ENCODE results near the gene JUN.

The JUN gene

GRCh38 chr1:58773406-58773840 lies 10.4 kb downstream of the JUN start:
- TF ChIP-seq, protein P1, sequence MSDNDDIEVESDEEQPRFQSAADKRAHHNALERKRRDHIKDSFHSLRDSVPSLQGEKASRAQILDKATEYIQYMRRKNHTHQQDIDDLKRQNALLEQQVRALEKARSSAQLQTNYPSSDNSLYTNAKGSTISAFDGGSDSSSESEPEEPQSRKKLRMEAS (IDR thresholded peaks at IDR 0.05; ENCODE audit: low read depth, low read length) = no peak
- DNase-seq (ENCODE audit: low read depth) = peak; percentile 77
- no peak overlapping the region for H3K4me3 ChIP-seq (ENCODE audit: low read depth, low read length)

GRCh38 chr1:58769809-58770320 lies 14.0 kb downstream of the JUN start:
- TF ChIP-seq, protein P1 (IDR thresholded peaks at IDR 0.05; ENCODE audit: low read depth, low read length) = no peak
- TF ChIP-seq MYC (IDR thresholded peaks at IDR 0.05; ENCODE audit: low read depth, low read length) (no peak), POLR2A (IDR thresholded peaks at IDR 0.05; ENCODE audit: extremely low read depth, insufficient read length) (no peak)
- TF ChIP-seq, protein P2, sequence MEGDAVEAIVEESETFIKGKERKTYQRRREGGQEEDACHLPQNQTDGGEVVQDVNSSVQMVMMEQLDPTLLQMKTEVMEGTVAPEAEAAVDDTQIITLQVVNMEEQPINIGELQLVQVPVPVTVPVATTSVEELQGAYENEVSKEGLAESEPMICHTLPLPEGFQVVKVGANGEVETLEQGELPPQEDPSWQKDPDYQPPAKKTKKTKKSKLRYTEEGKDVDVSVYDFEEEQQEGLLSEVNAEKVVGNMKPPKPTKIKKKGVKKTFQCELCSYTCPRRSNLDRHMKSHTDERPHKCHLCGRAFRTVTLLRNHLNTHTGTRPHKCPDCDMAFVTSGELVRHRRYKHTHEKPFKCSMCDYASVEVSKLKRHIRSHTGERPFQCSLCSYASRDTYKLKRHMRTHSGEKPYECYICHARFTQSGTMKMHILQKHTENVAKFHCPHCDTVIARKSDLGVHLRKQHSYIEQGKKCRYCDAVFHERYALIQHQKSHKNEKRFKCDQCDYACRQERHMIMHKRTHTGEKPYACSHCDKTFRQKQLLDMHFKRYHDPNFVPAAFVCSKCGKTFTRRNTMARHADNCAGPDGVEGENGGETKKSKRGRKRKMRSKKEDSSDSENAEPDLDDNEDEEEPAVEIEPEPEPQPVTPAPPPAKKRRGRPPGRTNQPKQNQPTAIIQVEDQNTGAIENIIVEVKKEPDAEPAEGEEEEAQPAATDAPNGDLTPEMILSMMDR (IDR thresholded peaks at IDR 0.05; ENCODE audit: low read depth, low read length) = no peak
- no peak for DNase-seq (ENCODE audit: low read depth)
- H3K4me3 ChIP-seq (ENCODE audit: low read depth, low read length) = no peak overlapping the region

DNA sequence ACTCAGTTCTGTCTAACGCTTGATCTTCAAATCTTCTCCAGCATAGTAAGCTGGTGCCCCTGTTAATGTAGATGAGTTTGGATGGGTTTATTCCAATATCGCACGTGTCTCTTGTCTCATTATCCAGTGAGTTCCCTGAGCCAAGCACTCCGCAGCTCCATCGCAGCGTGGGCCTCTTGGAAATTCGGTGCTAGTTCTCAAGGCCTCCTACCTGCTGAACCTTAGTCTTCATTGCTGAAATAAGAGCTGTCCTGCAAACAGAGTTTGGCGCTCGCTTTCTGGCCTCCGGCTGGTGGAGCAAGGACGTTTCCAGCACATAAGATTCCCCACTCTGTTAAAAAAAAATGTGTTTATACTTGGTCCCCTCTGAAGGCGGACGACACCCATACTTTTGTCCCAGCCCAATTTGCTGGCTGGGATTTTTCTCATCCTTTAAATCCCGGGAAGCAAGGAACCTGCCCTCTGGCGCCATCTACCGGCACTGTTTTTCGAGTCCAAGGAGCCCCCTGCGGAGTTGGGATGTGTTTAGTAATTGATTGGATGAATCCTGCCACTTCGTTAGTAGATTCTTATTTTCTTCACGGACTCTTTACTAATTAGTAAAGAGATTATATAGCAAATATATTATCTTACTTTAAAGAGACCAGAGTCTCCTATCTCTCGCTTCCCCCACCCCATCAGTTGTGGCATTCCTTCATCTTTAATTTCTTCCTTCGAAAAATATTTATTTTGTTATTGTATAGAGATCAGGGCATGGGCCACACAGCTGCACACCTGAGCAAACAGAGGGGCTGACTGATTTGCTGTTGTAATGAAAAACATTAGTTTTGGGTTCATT lies 14.7 kb downstream of the JUN start:
- DNase-seq (ENCODE audit: low read depth) = peak; percentile 58
- no peak overlapping the region for H3K4me3 ChIP-seq (ENCODE audit: low read depth, low read length)
- TF ChIP-seq, protein P2 (IDR thresholded peaks at IDR 0.05; ENCODE audit: low read depth, low read length) = peak; percentile 77
- TF ChIP-seq MYC (IDR thresholded peaks at IDR 0.05; ENCODE audit: low read depth, low read length) = no peak
- TF ChIP-seq, protein P1 (IDR thresholded peaks at IDR 0.05; ENCODE audit: low read depth, low read length) = no peak
- TF ChIP-seq POLR2A (IDR thresholded peaks at IDR 0.05; ENCODE audit: extremely low read depth, insufficient read length) = no peak

GRCh38 chr1:58768191-58768731 lies 15.6 kb downstream of the JUN start:
- TF ChIP-seq POLR2A (IDR thresholded peaks at IDR 0.05; ENCODE audit: extremely low read depth, insufficient read length) = no peak
- TF ChIP-seq, protein P1 (IDR thresholded peaks at IDR 0.05; ENCODE audit: low read depth, low read length) = no peak
- TF ChIP-seq, protein P2 (IDR thresholded peaks at IDR 0.05; ENCODE audit: low read depth, low read length) = no peak
- TF ChIP-seq MYC (IDR thresholded peaks at IDR 0.05; ENCODE audit: low read depth, low read length) = no peak
- H3K4me3 ChIP-seq (ENCODE audit: low read depth, low read length) = no peak overlapping the region
- no peak for DNase-seq (ENCODE audit: low read depth)

DNA sequence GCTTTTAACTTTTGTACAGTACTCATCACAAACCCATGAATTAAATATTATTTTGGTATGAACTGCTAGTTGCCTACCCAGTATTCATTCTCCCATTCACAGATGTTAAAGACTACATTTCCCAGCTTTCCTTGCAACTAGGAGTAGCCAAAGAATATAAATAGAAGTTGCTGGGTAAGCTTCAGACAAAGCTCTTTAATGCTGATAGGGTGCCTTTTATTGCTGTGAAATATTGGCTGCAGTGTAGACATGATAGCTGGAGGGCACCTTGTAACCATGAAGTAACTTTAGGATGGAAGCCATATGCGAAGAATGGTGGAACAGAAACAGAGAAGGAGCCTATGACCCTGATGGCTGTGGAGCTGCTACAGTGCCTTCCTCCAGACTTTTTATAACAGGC lies 16.7 kb downstream of the JUN start:
- H3K4me3 ChIP-seq (ENCODE audit: low read depth, low read length) = no peak overlapping the region
- no peak for DNase-seq (ENCODE audit: low read depth)
- TF ChIP-seq MYC (IDR thresholded peaks at IDR 0.05; ENCODE audit: low read depth, low read length) (no peak), POLR2A (IDR thresholded peaks at IDR 0.05; ENCODE audit: extremely low read depth, insufficient read length) (no peak)
- TF ChIP-seq, protein P2 (IDR thresholded peaks at IDR 0.05; ENCODE audit: low read depth, low read length) = no peak
- TF ChIP-seq, protein P1 (IDR thresholded peaks at IDR 0.05; ENCODE audit: low read depth, low read length) = no peak

DNA sequence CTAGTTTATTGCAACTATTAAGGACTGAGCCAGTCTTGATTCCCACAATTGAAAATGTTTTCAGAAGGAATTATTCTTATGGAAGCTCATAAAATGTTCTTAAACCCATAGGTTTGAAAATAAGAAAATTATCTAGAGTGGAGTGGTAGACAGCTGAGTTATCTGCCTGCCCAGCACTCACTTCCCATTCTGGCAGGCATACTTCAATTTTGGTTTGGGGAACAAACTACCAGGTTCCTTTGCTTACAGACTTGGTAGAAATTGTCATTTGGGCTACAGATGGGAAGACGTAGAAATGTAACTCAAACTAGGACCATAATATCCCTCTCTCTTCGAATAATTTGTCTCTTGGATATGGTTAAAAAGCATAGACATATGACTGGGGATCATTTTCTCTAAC lies 18.4 kb downstream of the JUN start:
- DNase-seq (ENCODE audit: low read depth) = no peak
- TF ChIP-seq MYC (IDR thresholded peaks at IDR 0.05; ENCODE audit: low read depth, low read length) = no peak
- TF ChIP-seq, protein P2 (IDR thresholded peaks at IDR 0.05; ENCODE audit: low read depth, low read length) = no peak
- TF ChIP-seq POLR2A (IDR thresholded peaks at IDR 0.05; ENCODE audit: extremely low read depth, insufficient read length) = no peak
- TF ChIP-seq, protein P1 (IDR thresholded peaks at IDR 0.05; ENCODE audit: low read depth, low read length) = no peak
- H3K4me3 ChIP-seq (ENCODE audit: low read depth, low read length) = no peak overlapping the region
